ENCODE data around the gene MRPS12. TPM values are rescaled to one million over a fixed set of nuclear protein-coding genes. Genes with fewer than 3 reads are reported as not detected.

The MRPS12 gene
- total RNA-seq, 3 donors from 2014 or later: 157 to 192 (median 185) TPM

- peaks cover 16% of the 10 kb centered on the region for H3K36me3 Mint-ChIP-seq (ENCODE audit: insufficient read depth)
- no peak for ATAC-seq
Measured at GRCh38 chr19:38901683-38902082, 29.1 kb upstream of the MRPS12 start.

GRCh38 chr19:38904581-38905539 lies 25.9 kb upstream of the MRPS12 start:
- Mint-ChIP-seq H3K9me3 (no peaks in the 10 kb centered on the region), H3K4me1 (ENCODE audit: low read depth) (peaks cover 22% of the 10 kb centered on the region), H3K27me3 (ENCODE audit: low read depth) (no peaks in the 10 kb centered on the region), H3K36me3 (ENCODE audit: insufficient read depth) (peaks cover 28% of the 10 kb centered on the region), H3K4me3 (no peak overlapping the region)
- ATAC-seq (no peak), DNase-seq (no peak)

More at GRCh38 chr19:38901683-38902082, 29.1 kb upstream of the MRPS12 start:
- no peak for DNase-seq
- Mint-ChIP-seq H3K4me3 (peak overlapping the region; percentile 94), H3K9me3 (no peaks in the 10 kb centered on the region), H3K4me1 (ENCODE audit: low read depth) (peaks cover 39% of the 10 kb centered on the region), H3K27me3 (ENCODE audit: low read depth) (no peaks in the 10 kb centered on the region)

GRCh38 chr19:38905620-38906019 lies 25.1 kb upstream of the MRPS12 start:
- H3K4me1 Mint-ChIP-seq (ENCODE audit: low read depth): peaks cover 21% of the 10 kb centered on the region
- no peaks in the 10 kb centered on the region for H3K9me3 Mint-ChIP-seq
- ATAC-seq (no peak), DNase-seq (no peak)
- H3K27me3 Mint-ChIP-seq (ENCODE audit: low read depth): no peaks in the 10 kb centered on the region
- H3K36me3 Mint-ChIP-seq (ENCODE audit: insufficient read depth): peaks cover 28% of the 10 kb centered on the region
- H3K4me3 Mint-ChIP-seq: no peak overlapping the region

GRCh38 chr19:38907227-38907626 lies 23.5 kb upstream of the MRPS12 start:
- ATAC-seq (no peak), DNase-seq (no peak)
- H3K4me1 Mint-ChIP-seq (ENCODE audit: low read depth): peaks cover 10% of the 10 kb centered on the region
- H3K4me3 Mint-ChIP-seq: no peak overlapping the region
- no peaks in the 10 kb centered on the region for H3K9me3 Mint-ChIP-seq
- no peaks in the 10 kb centered on the region for H3K27me3 Mint-ChIP-seq (ENCODE audit: low read depth)
- H3K36me3 Mint-ChIP-seq (ENCODE audit: insufficient read depth): peaks cover 24% of the 10 kb centered on the region

GRCh38 chr19:38907670-38908069 lies 23.1 kb upstream of the MRPS12 start:
- peaks cover 24% of the 10 kb centered on the region for H3K36me3 Mint-ChIP-seq (ENCODE audit: insufficient read depth)
- no peaks in the 10 kb centered on the region for H3K27me3 Mint-ChIP-seq (ENCODE audit: low read depth)
- H3K9me3 Mint-ChIP-seq: no peaks in the 10 kb centered on the region
- ATAC-seq (no peak), DNase-seq (no peak)
- no peak overlapping the region for H3K4me3 Mint-ChIP-seq
- peaks cover 13% of the 10 kb centered on the region for H3K4me1 Mint-ChIP-seq (ENCODE audit: low read depth)

- peak; percentile 12 to 27 for ATAC-seq
- no peak for DNase-seq
- Mint-ChIP-seq H3K4me1 (ENCODE audit: low read depth) (peaks cover 14% of the 10 kb centered on the region), H3K4me3 (no peak overlapping the region), H3K36me3 (ENCODE audit: insufficient read depth) (peaks cover 22% of the 10 kb centered on the region), H3K9me3 (no peaks in the 10 kb centered on the region), H3K27me3 (ENCODE audit: low read depth) (no peaks in the 10 kb centered on the region)
Measured at GRCh38 chr19:38908911-38909310, 21.8 kb upstream of the MRPS12 start.

GRCh38 chr19:38910488-38910887 lies 20.3 kb upstream of the MRPS12 start:
- peaks cover 20% of the 10 kb centered on the region for H3K36me3 Mint-ChIP-seq (ENCODE audit: insufficient read depth)
- no peaks in the 10 kb centered on the region for H3K27me3 Mint-ChIP-seq (ENCODE audit: low read depth)
- DNase-seq (no peak), ATAC-seq (no peak)
- no peak overlapping the region for H3K4me3 Mint-ChIP-seq
- H3K9me3 Mint-ChIP-seq: no peaks in the 10 kb centered on the region
- H3K4me1 Mint-ChIP-seq (ENCODE audit: low read depth): peaks cover 11% of the 10 kb centered on the region

- no peaks in the 10 kb centered on the region for H3K9me3 Mint-ChIP-seq
- no peak overlapping the region for H3K4me3 Mint-ChIP-seq
- ATAC-seq (peak in 1 of 2 donors; percentile 3), DNase-seq (no peak)
- no peaks in the 10 kb centered on the region for H3K27me3 Mint-ChIP-seq (ENCODE audit: low read depth)
- peaks cover 11% of the 10 kb centered on the region for H3K4me1 Mint-ChIP-seq (ENCODE audit: low read depth)
- peaks cover 20% of the 10 kb centered on the region for H3K36me3 Mint-ChIP-seq (ENCODE audit: insufficient read depth)
Measured at GRCh38 chr19:38911388-38912001, 19.2 kb upstream of the MRPS12 start.

- Mint-ChIP-seq H3K4me3 (no peak overlapping the region), H3K4me1 (ENCODE audit: low read depth) (peaks cover 11% of the 10 kb centered on the region), H3K27me3 (ENCODE audit: low read depth) (no peaks in the 10 kb centered on the region), H3K9me3 (no peaks in the 10 kb centered on the region), H3K36me3 (ENCODE audit: insufficient read depth) (peaks cover 11% of the 10 kb centered on the region)
- DNase-seq (no peak), ATAC-seq (no peak)
Measured at GRCh38 chr19:38912600-38913514, 17.9 kb upstream of the MRPS12 start.

- no peaks in the 10 kb centered on the region for H3K9me3 Mint-ChIP-seq
- peaks cover 7% of the 10 kb centered on the region for H3K4me1 Mint-ChIP-seq (ENCODE audit: low read depth)
- peaks cover 8% of the 10 kb centered on the region for H3K36me3 Mint-ChIP-seq (ENCODE audit: insufficient read depth)
- no peaks in the 10 kb centered on the region for H3K27me3 Mint-ChIP-seq (ENCODE audit: low read depth)
- DNase-seq: no peak
- ATAC-seq: no peak
- no peak overlapping the region for H3K4me3 Mint-ChIP-seq
Measured at GRCh38 chr19:38913958-38914357, 16.8 kb upstream of the MRPS12 start.

- DNase-seq (no peak), ATAC-seq (no peak)
- peaks cover 8% of the 10 kb centered on the region for H3K36me3 Mint-ChIP-seq (ENCODE audit: insufficient read depth)
- H3K4me3 Mint-ChIP-seq: no peak overlapping the region
- no peaks in the 10 kb centered on the region for H3K9me3 Mint-ChIP-seq
- H3K27me3 Mint-ChIP-seq (ENCODE audit: low read depth): no peaks in the 10 kb centered on the region
- peaks cover 7% of the 10 kb centered on the region for H3K4me1 Mint-ChIP-seq (ENCODE audit: low read depth)
Measured at GRCh38 chr19:38915329-38916321, 15.1 kb upstream of the MRPS12 start.

GRCh38 chr19:38917516-38917915 lies 13.2 kb upstream of the MRPS12 start:
- Mint-ChIP-seq H3K36me3 (ENCODE audit: insufficient read depth) (peaks cover 18% of the 10 kb centered on the region), H3K9me3 (no peaks in the 10 kb centered on the region), H3K4me1 (ENCODE audit: low read depth) (peaks cover 5% of the 10 kb centered on the region), H3K4me3 (no peak overlapping the region), H3K27me3 (ENCODE audit: low read depth) (no peaks in the 10 kb centered on the region)
- no peak for ATAC-seq
- no peak for DNase-seq

- no peaks in the 10 kb centered on the region for H3K4me1 Mint-ChIP-seq (ENCODE audit: low read depth)
- H3K9me3 Mint-ChIP-seq: no peaks in the 10 kb centered on the region
- peaks cover 19% of the 10 kb centered on the region for H3K36me3 Mint-ChIP-seq (ENCODE audit: insufficient read depth)
- no peak for DNase-seq
- no peak overlapping the region for H3K4me3 Mint-ChIP-seq
- no peaks in the 10 kb centered on the region for H3K27me3 Mint-ChIP-seq (ENCODE audit: low read depth)
- no peak for ATAC-seq
Measured at GRCh38 chr19:38917921-38918491, 12.7 kb upstream of the MRPS12 start.
